ENCODE results near the gene PI4K2B. TPM values are rescaled to one million over a fixed set of nuclear protein-coding genes. Genes with fewer than 3 reads are reported as not detected.

The PI4K2B gene
- total RNA-seq, 1 experiment from 2014 or later, result 10.3 TPM

DNA sequence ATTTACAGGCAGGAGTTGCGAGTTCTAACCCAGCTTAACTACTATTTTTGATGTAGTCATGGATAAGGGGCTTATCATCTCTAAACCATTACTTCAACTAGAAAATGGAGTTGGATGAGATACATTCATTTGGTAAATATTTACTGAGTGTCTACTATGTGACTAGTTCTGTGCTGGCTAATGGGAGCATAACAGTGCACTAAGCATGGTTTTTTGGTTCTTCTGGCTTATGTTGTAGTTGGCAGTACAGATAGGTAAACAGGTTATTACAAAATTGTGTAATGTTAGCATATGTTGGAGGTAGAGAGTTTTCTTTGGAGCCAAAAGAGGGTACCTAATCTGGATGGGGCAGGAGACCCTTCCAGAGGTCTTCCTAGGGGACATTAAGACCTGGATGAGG, 25.8 kb upstream of the PI4K2B start:
- no peak overlapping the region for H3K4me3 Mint-ChIP-seq
- H3T11ph ChIP-seq (ENCODE audit: low read length), result no peak overlapping the region
- no peak overlapping the region for H2BK15ac ChIP-seq (ENCODE audit: low read depth, low read length)
- peaks cover 3 to 5% of the 10 kb centered on the region in 2 experiments; a peak in 2 of 5 replicates for H3K9me3 Mint-ChIP-seq
- H3K9me3 ChIP-seq (ENCODE audit: control insufficient read depth, low read depth, low read length), result no peaks in the 10 kb centered on the region
- H4K91ac ChIP-seq (ENCODE audit: insufficient read length, low read depth, low read length), result no peak overlapping the region
- H3K9ac ChIP-seq (ENCODE audit: extremely low read depth, insufficient read length, low read length), result no peak overlapping the region
- H2BK5ac ChIP-seq (ENCODE audit: insufficient read length, low read length), result no peak overlapping the region
- no peaks in the 10 kb centered on the region for H3K27me3 ChIP-seq (ENCODE audit: insufficient read depth, low read length)
- H4K5ac ChIP-seq (ENCODE audit: insufficient read length, low read depth, low read length), result no peak overlapping the region
- no peaks in the 10 kb centered on the region; the same call in 1 of the 2 replicates for H3K27me3 Mint-ChIP-seq (ENCODE audit: low read depth)
- no CpG with 5 or more reads among the region's 1 CpG for WGBS (ENCODE audit: extremely low coverage, insufficient read length, low lambda C conversion rate)
- no peak overlapping the region for H3K23ac ChIP-seq (ENCODE audit: insufficient read length, low read depth, low read length)
- no peak overlapping the region for H4K8ac ChIP-seq (replicated peaks; ENCODE audit: insufficient read length, low read depth, low read length)
- no peaks in the 10 kb centered on the region for H3K23me2 ChIP-seq (ENCODE audit: insufficient read length, low read depth, low read length, poor library complexity, severe bottlenecking)
- no peaks in the 10 kb centered on the region for H4K20me1 ChIP-seq (ENCODE audit: control insufficient read depth, insufficient read depth, insufficient read length)
- H3K27ac ChIP-seq (ENCODE audit: insufficient read length, low read depth, low read length), result no peak overlapping the region
- H3K14ac ChIP-seq (ENCODE audit: insufficient read depth, low read length), result no peak overlapping the region
- no peak overlapping the region for H2BK20ac ChIP-seq (ENCODE audit: low read depth, low read length, poor library complexity, severe bottlenecking)
- H3K4me1 Mint-ChIP-seq, result peaks cover 16 to 19% of the 10 kb centered on the region in 2 experiments
- no peaks in the 10 kb centered on the region for H3K79me1 ChIP-seq (ENCODE audit: insufficient read depth, low read depth, low read length, poor library complexity, severe bottlenecking)
- no peak overlapping the region for H3K4me2 ChIP-seq (ENCODE audit: insufficient read depth, insufficient read length, low read length)
- H3K4ac ChIP-seq (ENCODE audit: low read depth, low read length), result no peak overlapping the region
- H3K79me2 ChIP-seq (ENCODE audit: insufficient read depth, low read length), result no peaks in the 10 kb centered on the region
- H3K27ac Mint-ChIP-seq, result no peak overlapping the region
- no peak overlapping the region for H2BK12ac ChIP-seq (ENCODE audit: insufficient read length, low read depth, low read length)
- no peak for DNase-seq
- no peak overlapping the region for H2AFZ ChIP-seq (ENCODE audit: low read length)
- H3K36me3 Mint-ChIP-seq (ENCODE audit: insufficient read depth in 1 of 3, low read depth in 3 of 3), result peaks cover 2 to 18% (median 4%) of the 10 kb centered on the region in 3 experiments; a peak in 5 of 7 replicates
- H3K4me1 ChIP-seq (ENCODE audit: insufficient read depth, low read length), result no peaks in the 10 kb centered on the region; the same call in 1 of the 2 replicates
- no peak overlapping the region for H2AK5ac ChIP-seq (ENCODE audit: insufficient read length, low read length)
- TF ChIP-seq, protein P1, sequence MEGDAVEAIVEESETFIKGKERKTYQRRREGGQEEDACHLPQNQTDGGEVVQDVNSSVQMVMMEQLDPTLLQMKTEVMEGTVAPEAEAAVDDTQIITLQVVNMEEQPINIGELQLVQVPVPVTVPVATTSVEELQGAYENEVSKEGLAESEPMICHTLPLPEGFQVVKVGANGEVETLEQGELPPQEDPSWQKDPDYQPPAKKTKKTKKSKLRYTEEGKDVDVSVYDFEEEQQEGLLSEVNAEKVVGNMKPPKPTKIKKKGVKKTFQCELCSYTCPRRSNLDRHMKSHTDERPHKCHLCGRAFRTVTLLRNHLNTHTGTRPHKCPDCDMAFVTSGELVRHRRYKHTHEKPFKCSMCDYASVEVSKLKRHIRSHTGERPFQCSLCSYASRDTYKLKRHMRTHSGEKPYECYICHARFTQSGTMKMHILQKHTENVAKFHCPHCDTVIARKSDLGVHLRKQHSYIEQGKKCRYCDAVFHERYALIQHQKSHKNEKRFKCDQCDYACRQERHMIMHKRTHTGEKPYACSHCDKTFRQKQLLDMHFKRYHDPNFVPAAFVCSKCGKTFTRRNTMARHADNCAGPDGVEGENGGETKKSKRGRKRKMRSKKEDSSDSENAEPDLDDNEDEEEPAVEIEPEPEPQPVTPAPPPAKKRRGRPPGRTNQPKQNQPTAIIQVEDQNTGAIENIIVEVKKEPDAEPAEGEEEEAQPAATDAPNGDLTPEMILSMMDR (conservative IDR thresholded peaks at IDR 0.05), result no peak
- no peak overlapping the region for H3K56ac ChIP-seq (ENCODE audit: insufficient read length, low read depth, low read length)
- no peak overlapping the region for H3K18ac ChIP-seq (ENCODE audit: insufficient read length, low read depth, low read length)
- H2BK120ac ChIP-seq (ENCODE audit: low read depth, low read length, poor library complexity, severe bottlenecking), result no peak overlapping the region

Data from H9 (cell line).